ENCODE results near the gene CDH4. TPM values are rescaled to one million over a fixed set of nuclear protein-coding genes. Genes with fewer than 3 reads are reported as not detected.

Gene CDH4
- total RNA-seq, 2 donors from 2014 or later, result 0.05 to 2.2 TPM

DNA sequence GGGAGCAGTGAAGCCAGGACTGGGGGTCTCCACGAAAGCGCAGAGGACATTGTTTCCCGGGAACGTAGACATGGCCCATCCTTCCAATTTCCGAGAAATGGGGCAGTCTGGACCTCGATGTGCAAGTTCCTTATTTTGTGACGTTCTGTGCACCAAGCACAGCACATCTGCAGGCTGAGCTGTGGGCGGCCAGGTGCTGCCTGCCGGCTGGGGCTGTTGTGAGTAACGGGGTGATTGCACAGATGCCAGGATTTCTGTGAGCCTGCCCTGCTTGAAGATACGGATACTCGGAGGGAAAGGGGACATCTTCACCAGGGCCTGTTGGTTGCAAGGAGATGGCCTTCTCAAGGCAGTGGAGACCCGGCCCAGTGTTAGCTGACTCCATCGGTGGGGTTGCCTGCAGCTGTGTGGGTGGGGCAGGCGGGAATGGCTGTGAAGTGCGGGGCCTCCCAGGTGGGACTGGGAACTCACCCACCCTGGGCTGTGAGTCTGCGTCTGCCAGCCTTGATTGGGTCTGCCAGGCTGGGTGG is 27.6 kb downstream of the CDH4 start:
- H3K36me3 ChIP-seq, result no peaks in the 10 kb centered on the region
- 83% methylated on average over 17 of the region's 17 CpGs for WGBS
- no peaks in the 10 kb centered on the region for H3K4me1 ChIP-seq (replicated peaks)
- intact Hi-C loops (cut with DNase I), result no loop called here
- no peak overlapping the region for H3K4me3 ChIP-seq
- peaks cover 11% of the 10 kb centered on the region for H3K27me3 ChIP-seq (replicated peaks; ENCODE audit: insufficient read depth)
- no peak for DNase-seq (ENCODE audit: low spot score)
- TF ChIP-seq, protein P1, sequence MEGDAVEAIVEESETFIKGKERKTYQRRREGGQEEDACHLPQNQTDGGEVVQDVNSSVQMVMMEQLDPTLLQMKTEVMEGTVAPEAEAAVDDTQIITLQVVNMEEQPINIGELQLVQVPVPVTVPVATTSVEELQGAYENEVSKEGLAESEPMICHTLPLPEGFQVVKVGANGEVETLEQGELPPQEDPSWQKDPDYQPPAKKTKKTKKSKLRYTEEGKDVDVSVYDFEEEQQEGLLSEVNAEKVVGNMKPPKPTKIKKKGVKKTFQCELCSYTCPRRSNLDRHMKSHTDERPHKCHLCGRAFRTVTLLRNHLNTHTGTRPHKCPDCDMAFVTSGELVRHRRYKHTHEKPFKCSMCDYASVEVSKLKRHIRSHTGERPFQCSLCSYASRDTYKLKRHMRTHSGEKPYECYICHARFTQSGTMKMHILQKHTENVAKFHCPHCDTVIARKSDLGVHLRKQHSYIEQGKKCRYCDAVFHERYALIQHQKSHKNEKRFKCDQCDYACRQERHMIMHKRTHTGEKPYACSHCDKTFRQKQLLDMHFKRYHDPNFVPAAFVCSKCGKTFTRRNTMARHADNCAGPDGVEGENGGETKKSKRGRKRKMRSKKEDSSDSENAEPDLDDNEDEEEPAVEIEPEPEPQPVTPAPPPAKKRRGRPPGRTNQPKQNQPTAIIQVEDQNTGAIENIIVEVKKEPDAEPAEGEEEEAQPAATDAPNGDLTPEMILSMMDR (IDR thresholded peaks at IDR 0.05), result no peak
- TF ChIP-seq POLR2AphosphoS5 (IDR thresholded peaks at IDR 0.05) (no peak), POLR2A (IDR thresholded peaks at IDR 0.05) (no peak)
- no peaks in the 10 kb centered on the region for H3K9me3 ChIP-seq
- no peak overlapping the region for H3K27ac ChIP-seq

DNA sequence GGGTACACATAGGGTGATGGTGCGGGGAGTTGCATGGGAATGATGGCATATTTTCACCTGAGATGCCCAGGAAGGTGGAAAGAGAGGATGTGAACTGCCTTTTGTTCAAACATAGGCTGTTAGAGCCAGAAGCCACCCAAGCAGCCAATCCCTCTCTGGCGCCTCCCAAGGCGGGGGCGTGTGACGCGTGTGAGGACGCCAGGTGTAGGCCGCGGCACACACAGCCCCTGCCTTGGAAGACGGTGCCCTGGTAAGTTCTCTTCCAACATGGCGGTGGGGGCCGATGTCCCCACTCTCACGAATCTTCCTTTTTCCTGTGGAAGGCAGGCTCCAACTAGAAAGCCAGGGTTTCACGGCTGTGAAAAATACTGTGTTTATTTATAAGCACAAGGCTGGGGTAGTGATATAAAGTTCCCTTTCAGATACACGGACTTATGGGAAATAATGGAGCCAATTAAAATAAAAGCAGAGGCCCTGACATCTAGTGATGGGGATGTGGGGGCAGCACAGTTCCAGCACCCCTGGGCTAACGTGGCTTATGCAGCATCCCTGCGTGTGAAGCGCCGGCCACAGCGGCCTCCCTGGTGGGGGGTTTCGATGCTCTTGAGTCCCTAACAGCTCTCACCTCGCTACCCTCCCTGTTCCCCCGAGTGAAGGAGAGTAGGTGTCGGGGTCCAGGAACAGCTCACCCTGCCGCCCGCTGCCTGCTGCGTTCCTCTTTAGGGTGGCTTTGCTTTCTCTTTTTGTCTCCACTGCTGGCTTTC is 28.3 kb downstream of the CDH4 start:
- no peak overlapping the region for H3K4me3 ChIP-seq
- TF ChIP-seq POLR2A (IDR thresholded peaks at IDR 0.05) (no peak), POLR2AphosphoS5 (IDR thresholded peaks at IDR 0.05) (no peak)
- TF ChIP-seq, protein P1 (IDR thresholded peaks at IDR 0.05), result no peak
- no peaks in the 10 kb centered on the region for H3K4me1 ChIP-seq (replicated peaks)
- H3K27me3 ChIP-seq (replicated peaks; ENCODE audit: insufficient read depth), result peaks cover 11% of the 10 kb centered on the region
- no peaks in the 10 kb centered on the region for H3K36me3 ChIP-seq
- no peak overlapping the region for H3K27ac ChIP-seq
- 89% methylated on average over 27 of the region's 27 CpGs for WGBS
- no peak for DNase-seq (ENCODE audit: low spot score)
- no peaks in the 10 kb centered on the region for H3K9me3 ChIP-seq
- intact Hi-C loops (cut with DNase I), result no loop called here

DNA sequence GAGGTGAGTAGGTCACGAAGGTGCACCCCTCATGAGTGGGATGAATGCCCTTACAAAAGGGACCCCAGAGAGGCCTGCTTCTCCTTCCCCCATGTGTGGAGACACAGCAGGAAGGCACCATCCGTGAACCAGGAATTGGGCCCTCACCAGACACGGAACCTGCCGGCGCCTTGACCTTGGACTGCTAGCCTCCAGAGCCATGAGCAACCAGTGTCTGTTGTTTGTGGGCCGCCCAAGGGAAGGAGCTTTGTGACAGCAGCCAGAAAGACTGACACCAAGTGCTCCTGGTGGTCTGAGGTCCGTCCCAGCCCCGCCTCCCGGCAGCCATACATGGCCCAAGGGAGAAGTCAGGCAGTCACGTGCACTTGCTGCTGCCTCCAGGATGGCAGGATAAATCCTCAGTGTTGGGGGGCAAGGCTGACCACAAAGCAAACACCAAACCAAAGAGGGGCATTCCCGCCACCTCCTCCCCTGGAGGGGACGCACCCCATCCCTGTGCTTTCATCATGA is 29.3 kb downstream of the CDH4 start:
- Histone ChIP-seq H3K9me3 (no peaks in the 10 kb centered on the region), H3K36me3 (no peaks in the 10 kb centered on the region), H3K27me3 (replicated peaks; ENCODE audit: insufficient read depth) (peaks cover 11% of the 10 kb centered on the region), H3K27ac (no peak overlapping the region), H3K4me3 (no peak overlapping the region), H3K4me1 (replicated peaks) (no peaks in the 10 kb centered on the region)
- TF ChIP-seq, protein P1 (IDR thresholded peaks at IDR 0.05), result no peak
- TF ChIP-seq POLR2A (IDR thresholded peaks at IDR 0.05) (no peak), POLR2AphosphoS5 (IDR thresholded peaks at IDR 0.05) (no peak)
- DNase-seq (ENCODE audit: low spot score), result no peak
- WGBS, result 93% methylated on average over 12 of the region's 12 CpGs
- intact Hi-C loops (cut with DNase I), result no loop called here

DNA sequence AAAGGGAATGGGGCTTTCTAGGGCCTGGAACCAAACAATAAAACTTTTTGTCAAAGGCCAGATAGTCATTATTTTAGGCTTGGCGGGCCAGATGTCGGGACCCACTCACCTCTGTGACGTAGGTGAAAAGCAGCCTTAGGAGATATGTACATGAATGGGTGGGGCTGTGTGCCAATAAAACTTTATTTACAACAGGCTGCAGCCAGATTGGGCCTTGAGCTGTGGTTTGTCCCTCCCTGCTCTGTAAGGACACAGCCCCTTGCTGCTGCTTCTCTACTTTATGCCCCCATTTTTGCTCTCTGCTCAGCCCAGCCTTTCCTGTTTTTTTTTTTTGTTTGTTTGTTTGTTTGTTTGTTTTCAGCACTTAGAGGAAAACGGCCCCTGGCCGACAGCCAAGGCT is 32.7 kb downstream of the CDH4 start:
- intact Hi-C loops (cut with DNase I), result no loop called here
- no peak overlapping the region for H3K27ac ChIP-seq
- no peaks in the 10 kb centered on the region for H3K27me3 ChIP-seq (replicated peaks; ENCODE audit: insufficient read depth)
- no peak for TF ChIP-seq POLR2AphosphoS5 (IDR thresholded peaks at IDR 0.05)
- TF ChIP-seq, protein P1 (IDR thresholded peaks at IDR 0.05), result no peak
- TF ChIP-seq POLR2A (IDR thresholded peaks at IDR 0.05), result no peak
- H3K36me3 ChIP-seq, result no peaks in the 10 kb centered on the region
- DNase-seq (ENCODE audit: low spot score), result no peak
- no peak overlapping the region for H3K4me3 ChIP-seq
- WGBS, result 75% methylated on average over 5 of the region's 5 CpGs
- no peaks in the 10 kb centered on the region for H3K9me3 ChIP-seq
- H3K4me1 ChIP-seq (replicated peaks), result peaks cover 5% of the 10 kb centered on the region

Measured in prostate gland (tissue), 2 donors.